COLO668 (cell line): ENCODE measurements around the gene MEF2C.

ENCODE experiments used
- DNase-seq: peaks from one replicate; lab custom pipeline; 2025; ENCODE audit not compliant: unreplicated experiment; lab: John Stamatoyannopoulos, UW

MEF2C gene

DNA sequence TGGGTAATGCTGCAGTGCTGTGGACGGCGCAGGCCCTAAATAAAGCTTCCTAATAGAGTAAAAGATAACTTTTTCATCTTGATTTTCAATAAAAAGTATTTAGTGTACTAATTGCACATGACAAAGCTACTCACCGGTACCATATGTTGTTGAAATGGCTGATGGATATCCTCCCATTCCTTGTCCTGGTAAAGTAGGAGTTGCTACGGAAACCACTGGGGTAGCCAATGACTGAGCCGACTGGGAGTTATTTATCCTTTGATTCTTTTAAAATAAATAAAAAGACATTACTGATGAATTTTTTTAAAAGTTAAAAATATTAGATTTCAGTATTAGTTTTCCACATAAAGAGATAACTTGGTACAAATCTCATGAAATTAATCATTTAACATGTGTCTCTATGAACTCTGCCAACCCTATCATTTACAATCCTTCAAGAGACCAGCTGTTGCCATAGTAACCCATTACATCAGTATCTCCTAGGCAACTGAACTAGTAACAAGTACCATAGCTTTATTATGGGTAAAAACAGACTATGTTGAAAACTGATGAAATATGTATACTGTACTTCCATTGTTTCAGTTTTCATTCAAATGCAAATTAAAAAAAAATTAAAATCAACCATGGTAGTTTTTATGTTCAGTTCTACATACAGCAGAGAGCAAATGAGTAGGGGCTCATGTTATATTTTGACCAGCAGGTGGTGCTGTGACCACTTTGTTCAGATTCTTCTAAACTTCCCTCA lies 153.7 kb downstream of the MEF2C start:
- DNase-seq, result peak; percentile 50

DNA sequence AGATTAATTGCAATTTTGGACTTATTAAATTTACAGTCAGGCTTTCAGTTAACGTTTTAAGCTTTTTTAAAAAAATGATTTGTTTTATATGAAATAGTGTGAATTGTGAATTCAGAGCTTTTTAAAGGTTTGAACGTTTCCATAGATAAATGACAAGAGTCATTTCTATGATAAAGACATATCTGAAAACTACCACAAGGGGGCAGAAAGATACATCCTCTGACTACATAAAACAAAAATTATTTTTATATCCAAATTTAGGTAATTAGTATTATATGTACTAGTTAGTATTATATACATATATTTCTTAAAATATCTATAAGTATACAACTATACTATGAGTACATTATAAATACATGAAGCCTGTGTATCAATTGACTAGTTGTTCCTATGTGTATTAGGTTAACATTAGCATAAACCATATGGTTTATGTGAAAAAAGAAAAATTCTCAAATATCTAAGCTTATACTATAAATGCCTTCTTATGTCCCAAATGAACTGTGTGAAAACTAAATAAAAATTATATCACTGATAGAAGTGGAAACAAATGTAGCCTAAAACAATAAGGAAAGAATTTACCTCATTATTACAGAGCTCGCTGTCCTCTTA lies 155.2 kb downstream of the MEF2C start:
- no peak for DNase-seq

DNA sequence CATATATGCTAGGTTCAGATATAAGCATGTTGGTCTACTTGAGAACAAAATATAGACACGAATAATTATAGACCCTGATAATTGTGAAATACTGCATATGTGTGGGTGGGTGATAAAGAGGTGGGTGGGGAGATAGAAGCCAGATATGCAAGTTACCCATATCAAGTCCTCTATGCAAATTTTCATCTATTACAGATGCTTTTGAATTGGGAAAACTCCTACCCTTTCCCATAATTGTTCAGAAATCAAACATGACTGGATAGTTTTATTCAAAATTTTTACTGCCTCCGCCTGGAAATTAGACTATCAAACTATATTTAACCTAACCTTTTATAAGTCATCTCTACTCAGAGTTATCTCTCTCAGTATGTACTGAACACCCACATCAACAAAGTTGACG lies 157.5 kb downstream of the MEF2C start:
- no peak for DNase-seq

- DNase-seq, result no peak
Observed at GRCh38 chr5:88724201-88724600, 158.8 kb downstream of the MEF2C start.

DNA sequence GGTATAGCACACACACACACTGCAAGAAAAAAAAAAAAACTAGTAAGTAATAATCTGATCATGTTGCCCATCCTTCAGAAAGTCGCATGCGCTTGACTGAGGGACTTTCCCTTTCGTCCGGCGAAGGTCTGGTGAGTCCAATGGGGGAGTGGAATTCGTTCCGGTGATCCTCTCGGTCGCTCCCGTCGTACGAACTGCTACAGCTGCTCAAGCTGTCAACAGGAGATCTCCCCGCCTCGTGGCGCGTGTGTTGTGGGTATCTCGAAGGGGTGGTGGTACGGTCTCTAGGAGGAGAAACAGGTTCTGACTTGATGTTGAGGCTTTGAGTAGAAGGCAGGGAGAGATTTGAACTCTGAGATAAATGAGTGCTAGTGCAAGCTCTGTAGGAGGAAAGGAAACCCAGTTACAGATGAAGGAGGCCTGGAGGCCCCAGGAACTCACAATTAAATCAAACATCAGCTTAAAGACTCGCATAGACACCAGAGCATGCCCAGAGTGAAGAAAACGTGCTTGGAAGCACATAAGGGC lies 160.4 kb downstream of the MEF2C start:
- DNase-seq, result no peak

DNA sequence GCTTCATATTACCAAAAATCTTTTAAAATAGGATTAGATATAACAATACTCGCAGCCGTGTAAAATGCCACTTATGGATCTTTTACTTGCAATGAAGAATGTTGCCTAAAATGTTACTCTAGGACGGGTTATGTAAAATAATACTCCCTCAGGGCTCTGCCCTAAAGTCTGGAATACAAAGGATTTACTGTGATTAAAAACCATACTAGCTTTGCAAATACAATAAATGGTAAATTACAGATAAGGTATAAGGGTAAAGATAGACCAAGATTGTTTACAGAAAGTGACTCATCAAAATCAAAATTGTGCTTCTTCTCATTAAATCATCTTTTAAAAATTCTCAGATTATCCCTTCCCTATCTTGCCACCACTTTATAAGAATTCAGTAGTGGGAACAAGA lies 163.6 kb downstream of the MEF2C start:
- DNase-seq, result no peak

DNA sequence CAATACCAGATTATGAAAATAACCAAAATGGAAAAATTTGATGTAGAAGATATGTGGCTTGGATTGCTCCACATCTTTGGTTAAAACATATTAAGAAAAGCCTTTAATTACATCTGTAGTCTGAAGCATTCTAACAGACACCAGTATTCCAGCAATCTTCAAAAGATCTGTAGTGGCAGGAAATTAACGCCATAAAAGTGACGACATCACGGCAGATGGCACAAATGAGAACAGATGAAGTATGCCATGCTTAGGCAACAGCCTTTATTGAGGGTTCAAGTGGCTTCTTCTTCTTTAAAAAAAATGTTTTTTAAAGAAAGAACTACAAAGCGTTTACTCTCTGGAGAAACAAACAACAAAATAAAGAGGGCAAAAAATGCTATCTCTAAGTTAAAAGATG lies 164.2 kb downstream of the MEF2C start:
- DNase-seq, result no peak

DNA sequence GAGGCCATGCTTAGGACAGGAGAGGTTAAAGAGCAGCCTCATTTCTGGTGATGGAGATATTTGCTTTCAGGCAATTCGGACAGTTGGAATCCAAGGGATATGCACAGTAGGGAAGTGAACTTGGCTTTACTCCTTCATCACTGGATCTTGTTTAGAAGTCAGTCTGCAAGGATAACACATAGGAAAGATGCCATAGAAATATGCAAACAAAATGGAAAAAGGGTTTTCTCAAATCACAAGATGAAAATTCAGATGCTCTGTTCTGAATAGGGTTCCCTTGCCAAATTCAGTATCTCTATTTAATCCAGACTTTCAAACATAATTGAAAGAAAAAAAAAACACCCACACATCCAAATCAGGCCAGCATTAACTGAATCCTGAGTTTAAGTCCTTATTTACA lies 166.9 kb downstream of the MEF2C start:
- no peak for DNase-seq

DNA sequence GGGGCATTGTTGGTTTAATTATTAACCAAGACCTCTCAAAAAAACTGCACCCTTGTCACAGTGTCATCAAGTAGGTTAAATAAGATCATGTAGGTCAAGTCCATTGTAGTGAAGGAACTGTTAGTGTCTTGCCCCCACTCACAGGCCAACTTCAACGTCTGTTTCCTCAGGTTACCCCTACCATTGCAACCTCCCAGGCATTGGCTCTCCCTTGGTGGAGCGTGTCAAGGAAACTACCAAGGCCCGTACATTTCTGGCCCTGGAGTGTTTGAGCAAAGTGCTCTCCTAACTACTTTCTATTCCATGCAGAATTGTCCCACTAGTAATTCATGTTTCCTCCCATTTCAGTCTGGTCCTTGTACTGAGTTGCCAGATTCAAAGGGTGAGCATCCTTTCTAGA lies 167.5 kb downstream of the MEF2C start:
- DNase-seq, result no peak

DNA sequence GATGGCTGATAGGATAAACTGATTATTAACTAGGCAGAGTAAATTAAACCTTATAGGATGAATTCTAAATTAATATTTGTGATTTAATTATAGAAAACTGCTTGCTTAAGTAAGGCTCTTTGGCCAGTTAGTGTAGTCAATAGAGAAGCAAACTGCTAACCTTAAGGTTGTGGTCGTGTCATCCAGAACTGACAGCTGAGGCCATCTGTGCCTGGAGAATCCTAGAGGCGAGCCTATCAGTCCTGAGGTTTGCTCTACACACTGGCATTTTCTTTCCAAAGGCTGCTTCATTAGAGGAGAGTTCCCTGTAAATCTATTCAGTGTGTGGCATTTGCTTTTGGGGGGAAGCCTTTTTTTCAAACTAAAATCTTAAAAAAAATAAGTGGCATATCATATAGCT lies 169.2 kb downstream of the MEF2C start:
- no peak for DNase-seq

- no peak for DNase-seq
Observed at GRCh38 chr5:88708682-88709398, 174.1 kb downstream of the MEF2C start.

DNA sequence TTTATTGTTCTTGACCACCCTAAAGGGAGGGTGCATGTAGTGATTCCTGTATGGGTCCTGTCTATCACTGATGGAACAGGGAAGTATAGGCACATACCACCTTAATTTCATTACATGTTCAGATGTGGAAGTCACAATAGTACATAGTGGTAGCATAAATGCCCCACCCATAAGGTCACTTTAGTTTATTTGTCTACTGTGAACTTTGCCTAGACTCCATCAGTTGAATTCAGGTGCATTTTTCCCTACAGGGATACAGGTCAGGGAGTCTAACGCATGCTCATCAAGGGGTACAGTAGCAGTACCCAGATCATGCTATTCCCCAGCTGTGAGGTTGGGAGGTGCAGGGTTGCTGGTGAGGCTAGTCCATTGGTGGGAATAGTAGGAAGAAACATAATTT lies 175.0 kb downstream of the MEF2C start:
- no peak for DNase-seq

DNA sequence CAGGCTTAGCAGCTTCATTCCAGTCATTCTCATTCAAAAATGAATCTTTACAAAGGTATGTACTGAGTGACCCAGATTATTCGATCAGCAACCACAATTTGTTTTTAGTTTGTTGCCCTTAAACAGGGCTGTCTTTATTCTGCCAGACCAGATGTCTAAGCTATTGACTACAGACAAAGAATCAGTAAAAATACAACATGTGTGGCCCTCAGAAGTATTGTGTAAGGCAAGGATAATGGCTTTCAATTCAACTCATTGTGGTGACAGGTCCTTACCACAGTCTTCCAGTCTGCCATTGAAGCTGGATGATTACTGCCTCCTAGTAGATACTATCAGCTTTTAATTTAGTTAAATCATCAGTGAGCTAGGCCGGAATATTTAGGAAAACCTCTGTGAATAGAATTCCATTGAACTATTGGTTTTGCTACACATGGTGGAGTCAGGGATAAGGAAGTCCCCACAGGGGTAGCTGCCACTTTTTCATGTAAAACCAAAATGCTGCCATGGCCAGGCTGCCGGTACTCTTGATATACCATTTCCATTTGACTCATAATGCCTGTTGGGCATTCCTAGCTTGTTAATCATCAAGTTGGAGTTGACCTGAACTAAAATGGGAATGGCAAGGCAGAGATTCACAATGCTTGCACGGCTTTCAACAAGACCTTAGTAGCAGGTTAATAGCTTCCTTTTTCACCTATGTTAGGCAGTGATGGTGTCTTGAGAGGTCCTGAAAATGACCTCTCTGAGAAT lies 175.6 kb downstream of the MEF2C start:
- no peak for DNase-seq

DNA sequence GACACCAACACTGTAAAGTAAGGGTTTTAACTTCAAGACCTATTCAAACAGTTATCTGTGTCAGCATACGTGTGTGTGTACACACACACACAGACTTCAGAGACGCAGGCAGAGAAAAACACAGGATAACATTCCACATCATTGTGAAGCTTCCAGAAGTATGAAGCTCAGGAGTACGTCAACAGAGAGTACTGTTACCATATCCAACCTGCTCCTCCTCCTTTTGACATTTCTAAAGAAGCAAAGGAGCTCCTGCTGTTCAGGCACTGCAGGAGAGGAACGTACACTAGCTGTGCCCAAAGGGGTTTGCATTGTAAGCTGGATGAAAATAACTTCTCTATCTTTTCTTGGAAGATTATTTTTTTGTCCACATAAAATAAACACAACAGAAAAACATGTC lies 180.7 kb downstream of the MEF2C start:
- DNase-seq, result no peak

GRCh38 chr5:88700121-88700520 lies 182.9 kb downstream of the MEF2C start:
- no peak for DNase-seq

DNA sequence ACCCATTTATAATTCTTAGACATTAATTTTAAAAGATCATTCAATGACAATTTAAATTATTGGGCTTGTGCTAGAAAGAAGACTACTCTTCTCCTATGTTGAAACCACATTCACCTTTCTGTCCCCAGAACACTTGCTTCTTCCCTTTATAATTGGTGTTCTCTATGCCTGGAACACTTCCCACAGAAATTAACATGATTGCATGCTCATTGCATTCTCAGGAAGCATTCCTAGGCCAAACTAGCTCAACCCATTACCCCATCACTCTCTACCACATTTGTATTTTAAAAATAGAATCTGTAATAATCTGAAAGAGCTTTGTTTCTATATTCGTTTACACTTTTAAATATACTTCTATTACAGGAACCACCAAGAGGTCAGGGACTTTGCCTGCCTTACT lies 184.7 kb downstream of the MEF2C start:
- no peak for DNase-seq

- DNase-seq, result no peak
Observed at GRCh38 chr5:88696466-88696865, 186.5 kb downstream of the MEF2C start.

- DNase-seq, result no peak
Observed at GRCh38 chr5:88695931-88696330, 187.1 kb downstream of the MEF2C start.

DNA sequence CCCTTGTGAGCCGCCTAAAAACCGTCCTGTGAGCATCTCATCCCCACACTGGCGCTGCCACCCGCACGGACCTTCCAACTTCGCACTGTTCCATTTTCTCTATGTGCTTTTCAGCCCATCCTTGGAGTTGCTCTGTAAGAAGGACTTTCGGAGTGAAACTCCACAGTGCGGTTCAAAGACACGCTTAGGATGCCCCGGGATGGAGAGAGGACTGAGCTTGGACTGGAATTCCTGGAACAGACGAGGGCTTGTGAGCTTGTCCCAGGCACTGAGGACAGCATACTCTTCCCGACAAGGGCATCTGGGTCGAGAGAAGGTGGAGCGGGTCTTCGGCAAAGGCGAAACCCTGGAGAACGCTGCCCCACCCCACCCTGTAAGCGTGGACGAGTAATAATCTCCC lies 187.8 kb downstream of the MEF2C start:
- no peak for DNase-seq

DNA sequence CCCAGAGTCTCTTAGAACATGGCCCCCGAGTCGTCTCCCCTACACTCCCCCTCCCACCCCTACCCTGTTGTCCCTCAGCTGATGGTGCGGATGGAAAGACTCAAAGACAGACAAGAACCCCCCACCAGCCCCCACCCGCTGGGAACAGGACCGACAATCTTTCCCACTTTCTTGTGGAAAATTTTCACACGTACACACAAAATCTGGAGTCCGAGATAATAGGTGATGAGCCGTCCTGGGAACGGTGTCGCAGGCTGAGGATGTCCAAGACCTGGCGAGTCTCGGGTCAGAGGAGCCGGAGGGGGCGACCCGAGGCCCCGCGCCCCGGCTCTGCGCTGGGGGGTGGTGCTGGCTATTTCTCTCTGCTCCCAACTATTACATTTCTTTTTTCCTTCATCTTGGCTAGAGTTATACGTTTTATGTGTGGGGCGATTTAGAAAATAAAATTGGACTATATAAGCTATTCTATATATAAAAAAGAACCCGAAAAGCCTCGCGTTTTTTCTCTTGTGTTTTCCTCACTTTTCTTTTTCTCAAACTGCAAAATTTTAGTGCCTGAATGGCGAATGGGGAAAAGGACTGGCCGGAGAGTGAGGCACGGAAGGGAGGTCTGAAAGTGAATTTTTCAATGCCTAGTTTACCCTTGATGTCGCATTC lies 188.8 kb downstream of the MEF2C start:
- no peak for DNase-seq
